HG03103 (cell line): Measurements from ENCODE around the gene STAG1.
"Not testable (repeated sequence)": the region's sequence is repeated elsewhere in the genome, so short reads cannot be mapped to it uniquely, and the experiment has no call there.

ENCODE experiments used
- ATAC-seq: cut with Tn5 transposase; IDR thresholded peaks from one replicate; pipeline ENCODE4 v1.9.1; 2021; ENCODE audit warnings: low read depth; ENCODE audit not compliant: unreplicated experiment

The STAG1 gene

DNA sequence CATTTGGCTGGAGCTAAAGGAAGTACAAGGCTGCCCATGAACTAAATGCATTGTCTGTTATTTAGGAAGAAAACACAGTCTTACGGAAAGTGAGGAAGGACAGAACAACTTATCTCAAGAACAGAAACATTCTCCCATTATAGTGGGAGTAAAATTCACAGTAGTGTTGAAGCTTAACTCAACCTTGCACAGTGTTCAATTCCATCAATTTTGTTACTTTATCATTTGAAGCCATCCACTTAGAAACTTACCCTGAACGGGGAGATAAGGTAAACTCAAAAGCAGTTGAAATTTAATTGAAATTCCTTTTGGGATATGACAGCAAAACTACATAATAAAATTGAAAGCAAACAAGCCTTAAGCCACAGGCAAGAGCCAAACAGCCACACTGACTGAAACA is 315.1 kb downstream of the STAG1 start:
- no peak for ATAC-seq

DNA sequence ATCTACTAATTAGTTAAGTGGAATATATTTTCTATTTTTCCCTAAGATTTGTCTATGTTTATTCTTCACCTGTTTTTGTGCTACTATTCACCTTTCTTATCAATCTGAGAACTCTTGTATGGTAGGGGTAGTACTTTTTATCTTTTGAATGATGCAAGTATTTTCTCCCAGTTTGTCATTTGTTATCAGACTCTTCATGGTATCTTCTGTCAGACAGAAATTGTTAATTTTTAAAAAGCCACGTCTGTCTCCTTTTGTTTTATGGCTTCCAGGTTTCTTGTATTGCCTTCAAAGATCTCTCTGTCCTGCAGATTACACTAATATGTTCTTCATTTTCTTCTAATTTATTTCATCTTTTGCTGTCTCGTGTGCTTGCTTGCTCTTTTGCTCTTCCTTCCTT is 317.7 kb downstream of the STAG1 start:
- no peak for ATAC-seq

GRCh38 chr3:136432685-136433084 is 319.5 kb downstream of the STAG1 start:
- no peak for ATAC-seq

- ATAC-seq, result no peak
These were observed 324.0 kb downstream of the STAG1 start for GRCh38 chr3:136428167-136428566.

- ATAC-seq, result no peak
These were observed 324.9 kb downstream of the STAG1 start for GRCh38 chr3:136427236-136427635.

GRCh38 chr3:136414476-136414875 is 337.7 kb downstream of the STAG1 start:
- ATAC-seq, result no peak

DNA sequence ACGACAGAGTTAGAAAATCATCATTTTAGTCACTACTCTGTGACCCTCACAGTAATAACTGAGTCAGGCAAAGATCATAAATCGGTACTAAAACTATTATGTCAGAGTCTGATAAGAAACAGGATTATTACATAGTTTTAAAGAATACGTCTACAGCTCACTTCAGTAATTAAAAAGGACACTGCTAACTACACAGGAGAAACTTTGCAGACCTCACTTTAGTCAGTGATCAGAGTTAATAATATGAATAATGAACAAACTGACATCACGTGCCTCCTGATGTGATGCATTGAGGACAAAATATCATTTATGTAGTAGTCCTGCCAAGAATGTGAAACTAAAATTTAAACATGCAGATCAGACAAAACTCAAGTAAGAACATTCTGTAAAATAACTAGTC is 339.9 kb downstream of the STAG1 start:
- ATAC-seq, result no peak

GRCh38 chr3:136409549-136409948 is 342.6 kb downstream of the STAG1 start:
- no peak for ATAC-seq

GRCh38 chr3:136404056-136404455 is 348.1 kb downstream of the STAG1 start:
- no peak for ATAC-seq

- no peak for ATAC-seq
These were observed 355.3 kb downstream of the STAG1 start for GRCh38 chr3:136396916-136397315.

DNA sequence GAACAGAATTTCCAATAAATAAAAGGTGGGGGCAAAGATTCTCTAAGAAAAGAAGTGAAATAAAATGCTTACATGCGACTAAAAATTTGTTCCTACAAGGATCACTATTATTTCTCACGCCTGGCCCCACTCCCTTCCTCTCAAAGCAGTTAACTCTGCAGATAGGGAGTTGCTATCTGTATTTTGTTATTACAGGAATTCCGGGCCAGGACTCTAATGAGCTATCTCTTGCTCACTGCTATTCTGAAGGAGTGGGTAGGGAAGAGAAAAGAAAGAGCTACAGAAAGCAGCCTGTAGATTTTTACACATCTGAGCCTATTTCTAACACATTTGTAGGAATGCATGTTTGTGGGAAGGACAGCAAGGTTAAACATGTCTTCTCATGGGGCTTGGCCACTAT is 361.6 kb downstream of the STAG1 start:
- ATAC-seq, result no peak

DNA sequence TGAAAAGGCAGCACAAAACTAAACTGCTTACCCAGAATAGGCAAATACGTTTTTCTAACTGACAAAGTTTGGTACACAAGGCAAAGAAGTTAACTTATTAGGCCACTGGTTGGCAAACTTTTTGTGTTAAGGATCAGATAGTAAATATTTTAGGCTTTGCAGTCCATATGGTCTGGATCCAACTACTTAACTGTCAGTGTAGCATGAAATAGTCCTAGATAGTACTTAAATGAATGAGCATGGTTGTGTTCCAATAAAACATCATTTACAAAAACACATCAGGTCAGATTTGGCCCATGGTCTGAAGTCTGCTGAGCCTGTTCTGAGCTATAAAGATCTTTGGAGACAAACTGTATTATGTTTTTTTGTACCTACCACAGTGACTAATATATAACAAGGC is 365.1 kb downstream of the STAG1 start:
- ATAC-seq, result no peak

DNA sequence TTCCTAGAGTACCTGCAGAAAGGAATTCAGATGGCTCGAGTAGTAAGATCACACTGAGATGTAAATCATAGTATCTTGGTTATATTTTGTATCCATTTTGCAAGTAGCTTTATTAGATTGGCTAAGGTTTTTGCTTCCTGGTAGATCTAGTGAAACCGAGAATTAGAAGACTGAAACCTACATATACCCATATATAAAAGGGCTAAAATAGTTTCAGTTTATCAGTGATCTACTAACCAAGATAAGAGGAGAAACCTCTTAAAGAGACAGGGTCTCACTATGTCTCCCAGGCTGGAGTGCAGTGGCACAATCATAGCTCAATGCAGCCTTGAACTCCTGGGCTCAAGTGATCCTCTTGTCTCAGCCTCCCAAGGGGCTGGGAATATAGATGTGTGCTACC is 366.7 kb downstream of the STAG1 start:
- ATAC-seq, result no peak

DNA sequence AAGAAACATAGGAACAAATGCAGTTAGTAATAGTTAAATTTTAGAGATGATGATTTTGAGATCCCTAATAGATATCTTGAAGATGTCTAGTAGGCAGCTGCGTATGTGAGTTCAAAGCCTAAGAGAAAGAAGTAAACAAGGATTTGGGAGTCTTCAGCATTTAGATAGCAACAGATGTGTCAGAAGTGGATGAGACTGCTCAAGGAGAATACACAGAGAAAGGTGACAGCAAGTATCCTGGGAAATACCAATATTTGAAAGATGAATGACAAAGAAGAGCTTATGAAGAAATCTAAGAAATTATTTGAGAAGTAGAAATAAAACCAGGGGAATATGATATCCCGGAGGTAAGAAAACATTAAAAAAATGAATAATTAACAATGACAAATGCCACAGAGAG is 371.1 kb downstream of the STAG1 start:
- ATAC-seq, result no peak

DNA sequence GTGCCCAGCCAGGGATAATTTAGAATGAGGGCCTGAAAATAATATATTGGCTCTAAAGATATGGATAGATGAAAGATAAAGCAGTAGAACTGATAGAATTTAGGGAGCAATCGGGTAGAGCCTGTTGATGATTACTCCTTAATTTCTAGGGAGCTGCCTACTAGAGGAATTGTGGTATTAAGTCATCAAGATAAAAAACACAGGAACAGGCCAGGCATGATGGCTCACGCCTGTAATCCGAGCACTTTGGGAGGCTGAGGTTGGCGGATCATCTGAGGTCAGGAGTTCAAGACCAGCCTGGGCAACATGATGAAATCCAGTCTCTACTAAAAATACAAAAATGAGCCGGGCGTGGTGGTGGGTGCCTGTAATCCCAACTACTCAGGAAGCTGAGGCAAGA is 371.6 kb downstream of the STAG1 start:
- ATAC-seq, result no peak

DNA sequence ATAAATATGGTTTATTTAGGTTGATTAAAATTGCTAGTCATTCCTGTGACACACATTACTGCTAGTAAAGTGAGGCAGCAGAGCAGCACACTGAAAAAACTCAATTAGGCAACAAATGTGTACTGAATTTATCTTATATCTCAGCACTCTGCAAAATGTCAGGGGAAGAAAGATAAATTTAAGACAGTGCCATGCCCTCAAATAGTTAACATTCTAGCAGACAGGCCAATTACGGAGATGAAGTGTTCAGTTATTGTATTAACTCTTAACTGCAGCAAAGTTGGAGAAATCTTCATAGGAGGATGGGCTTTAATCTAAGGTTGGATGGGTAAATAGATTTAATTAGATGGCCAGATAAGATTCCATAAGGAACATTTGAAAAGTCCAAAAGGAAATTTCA is 374.2 kb downstream of the STAG1 start:
- ATAC-seq, result no peak

DNA sequence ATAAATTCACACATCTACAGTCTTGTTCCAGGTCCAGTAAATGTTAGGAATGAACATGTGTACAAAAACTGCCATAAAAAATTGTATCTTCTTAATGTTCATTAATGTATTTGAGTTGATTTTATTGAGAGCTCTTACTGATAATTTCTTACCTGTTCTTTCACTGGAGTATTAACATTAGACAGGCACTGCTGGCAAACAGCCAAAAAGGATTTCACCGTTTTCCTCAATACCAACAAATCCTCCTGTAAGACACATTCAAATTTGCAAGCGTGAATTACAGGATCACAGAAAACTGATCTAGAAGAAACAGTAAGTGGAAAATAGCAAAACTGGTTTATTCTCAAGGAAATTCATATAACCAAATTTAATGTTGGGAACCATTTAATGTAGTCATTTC is 374.7 kb downstream of the STAG1 start:
- ATAC-seq, result no peak

DNA sequence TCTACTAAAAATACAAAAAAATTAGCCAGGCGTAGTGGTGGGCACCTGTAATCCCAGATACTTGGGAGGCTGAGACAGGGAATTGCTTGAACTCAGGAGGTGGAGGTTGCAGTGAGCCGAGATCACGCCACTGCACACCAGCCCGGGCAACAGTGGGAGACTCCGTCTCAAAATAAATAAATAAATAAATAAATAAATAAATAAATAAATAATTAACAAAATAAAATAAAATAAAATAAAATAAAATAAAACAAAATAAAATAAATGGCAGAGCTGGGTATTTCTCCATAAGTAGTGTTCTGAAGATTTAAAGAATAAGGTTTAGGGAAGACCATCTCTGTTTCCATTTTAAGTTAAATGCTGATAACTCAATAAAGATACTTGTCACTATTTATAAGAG is 376.4 kb downstream of the STAG1 start:
- not testable (repeated sequence) for ATAC-seq

DNA sequence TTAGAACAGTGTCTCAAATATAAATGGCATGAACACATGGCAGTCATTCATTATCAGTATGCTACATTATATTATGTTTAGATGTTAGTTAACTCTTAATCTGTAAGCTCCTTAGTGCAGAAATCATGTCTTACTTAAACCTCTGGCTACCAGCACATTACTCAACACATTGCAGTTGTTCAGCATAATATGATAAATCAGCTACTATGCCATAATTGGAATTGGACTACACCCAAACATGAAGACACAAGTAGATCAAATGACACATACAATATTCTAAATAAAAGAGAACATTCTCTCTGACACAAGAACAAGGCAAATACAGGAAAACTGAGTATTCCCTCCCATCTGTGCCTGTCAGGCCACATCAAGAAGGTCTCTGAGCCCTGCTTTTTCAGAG is 385.9 kb downstream of the STAG1 start:
- ATAC-seq, result no peak

DNA sequence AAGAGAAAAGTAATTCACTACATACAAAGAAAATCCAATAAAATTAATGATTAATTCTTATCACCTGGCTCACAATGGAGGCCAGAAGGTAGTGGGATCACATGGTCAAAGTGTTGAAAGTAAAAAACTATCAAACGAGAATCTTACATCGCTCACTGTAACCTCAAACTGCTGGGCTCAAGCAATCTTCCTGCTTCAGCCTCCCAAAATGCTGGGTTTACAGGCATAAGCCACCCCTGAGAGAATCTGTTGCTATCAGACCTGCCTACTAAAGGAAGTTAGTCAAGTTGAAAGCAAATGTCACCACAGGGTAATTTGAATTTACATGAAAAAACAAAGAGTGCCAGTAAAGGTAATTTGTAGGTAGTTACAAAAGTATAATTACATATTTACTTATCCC is 398.7 kb downstream of the STAG1 start:
- no peak for ATAC-seq

DNA sequence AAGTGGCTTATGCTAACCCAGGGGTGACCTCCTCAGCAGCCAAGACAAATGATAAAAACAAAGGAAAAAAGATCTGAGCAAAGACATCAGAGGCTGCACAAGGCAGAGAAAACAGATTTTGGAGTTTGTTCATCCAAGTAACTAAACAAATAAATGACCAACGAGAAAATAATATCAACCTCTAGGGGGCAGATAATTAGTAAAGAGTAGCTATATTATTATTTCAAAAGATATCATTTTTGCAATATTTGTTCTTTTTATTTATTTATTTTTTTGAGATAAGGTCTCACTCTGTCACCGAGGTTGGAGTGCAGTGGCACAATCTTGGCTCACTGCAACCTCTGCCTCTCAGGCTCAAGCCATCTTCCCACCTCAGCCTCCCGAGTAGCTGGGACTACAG is 400.3 kb downstream of the STAG1 start:
- no peak for ATAC-seq

DNA sequence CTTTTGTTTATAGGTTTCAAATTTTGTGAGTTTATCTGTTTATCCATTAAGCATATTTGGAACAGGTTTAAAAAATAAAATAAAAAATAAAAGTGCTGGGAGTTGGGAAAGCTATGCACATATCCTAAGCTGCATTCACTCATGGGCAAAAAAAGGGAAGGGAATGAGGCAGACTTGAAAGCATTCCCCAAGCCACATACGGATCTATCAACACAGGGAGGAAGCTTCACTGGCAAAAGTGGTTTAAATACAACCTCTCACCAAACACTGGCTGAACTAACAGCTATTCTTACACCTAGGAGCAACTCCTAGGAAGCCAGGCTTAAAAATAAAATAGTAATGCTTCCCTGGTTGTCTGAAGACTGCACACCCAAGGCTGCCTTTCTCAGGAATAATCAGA is 400.8 kb downstream of the STAG1 start:
- ATAC-seq, result no peak

DNA sequence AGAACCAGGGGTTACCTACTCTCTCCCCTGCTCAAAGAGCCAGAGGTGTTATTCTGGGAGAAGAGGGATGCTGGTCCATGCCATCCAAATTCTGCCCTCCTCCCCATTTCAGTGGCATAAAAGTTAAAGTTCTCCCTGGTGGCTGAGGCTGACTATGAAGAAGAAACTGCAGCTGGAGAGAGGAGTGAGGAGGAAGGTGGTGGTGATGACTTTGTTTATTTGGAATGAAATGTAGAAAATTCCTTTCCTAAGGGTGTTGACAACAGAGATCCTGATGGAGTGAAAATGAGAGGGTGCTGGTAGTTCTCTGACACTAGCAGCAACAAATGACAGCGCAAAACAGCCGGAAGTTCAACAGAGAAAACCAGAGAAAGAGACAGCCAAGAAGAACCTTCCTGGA is 401.6 kb downstream of the STAG1 start:
- no peak for ATAC-seq

- no peak for ATAC-seq
These were observed 402.0 kb downstream of the STAG1 start for GRCh38 chr3:136350132-136350531.
